A549 (cell line): ENCODE measurements around the gene HNRNPA3. TPM values are rescaled to one million over a fixed set of nuclear protein-coding genes. Genes with fewer than 3 reads are reported as not detected.

ENCODE experiments used
- ATAC-seq, 2 experiments: fragments of 200-7000 bp in 1 of 2; fragments of >200 bp in 1 of 2; cut with Nextera tagmentation in 1 of 2; cut with Tn5 transposase in 1 of 2; 3 replicates each; pipeline versions ENCODE4 v1.8.0 to v1.9.1; 2018 to 2020; ENCODE audit warnings: mild to moderate bottlenecking in 1 of 2, moderate library complexity in 1 of 2
- CTCF ChIA-PET: fragments of 300-600 bp; sonication (Branson Sonifier 250); formaldehyde crosslinking; extraction: SDS; loops from one replicate; lab custom pipeline; 2021; ENCODE audit warnings: antibody characterized with exemption, inconsistent platforms; lab: Yijun Ruan, JAX
- POLR2A ChIA-PET: fragments of 350-600 bp; formaldehyde crosslinking; extraction: SDS; loops from one replicate; lab custom pipeline; 2021; ENCODE audit warnings: antibody characterized with exemption, inconsistent platforms; lab: Yijun Ruan, JAX
- DNase-seq, 2 experiments: peaks; one replicate each; pipeline versions ENCODE4 v3.0.0 to v3.0.0-alpha.2; 2011 to 2016; ENCODE audit warnings: low read depth in 1 of 2, low spot score in 1 of 2
- FAIRE-seq: peaks from 2 replicates; lab custom pipeline; 2011; peaks lifted over from hg19 to GRCh38; lab: Jason Lieb, UNC
- H3K27ac ChIP-seq, 2 experiments: fragments of >200 bp; sonication (Bioruptor Twin); formaldehyde crosslinking; 3 replicates each; pipeline ENCODE4 v1.5.1; 2016 to 2017
- H3K4me1 ChIP-seq: fragments of >200 bp; sonication (Bioruptor Twin); formaldehyde crosslinking; 3 replicates; pipeline ENCODE4 v1.6.1; 2016
- H3K4me2 ChIP-seq: fragments of >200 bp; sonication (Bioruptor Twin); formaldehyde crosslinking; 3 replicates; pipeline ENCODE4 v1.6.1; 2016
- H3K4me3 ChIP-seq: fragments of >200 bp; sonication (Bioruptor Twin); formaldehyde crosslinking; 3 replicates; pipeline ENCODE4 v1.5.1; 2016
- H3K9me3 ChIP-seq: fragments of >200 bp; sonication (Bioruptor Twin); formaldehyde crosslinking; 3 replicates; pipeline ENCODE4 v1.6.1; 2016
- BHLHE40 ChIP-seq: IDR thresholded peaks from 2 replicates; pipeline ENCODE4 v1.6.1; 2012; ENCODE audit warnings: low read depth, low read length, inconsistent platforms
- CBX2 ChIP-seq: fragments of 200-600 bp; sonication (generic); IDR thresholded peaks from 2 replicates; pipeline ENCODE4 v1.6.1; 2016; ENCODE audit warnings: low read depth, mild to moderate bottlenecking, borderline replicate concordance
- CEBPB ChIP-seq, 2 experiments: fragments of >200 bp in 1 of 2; sonication (Bioruptor Twin) in 1 of 2; formaldehyde crosslinking in 1 of 2; IDR thresholded peaks; 2 replicates each; pipeline ENCODE4 v1.6.1; 2012 to 2016
- EP300 ChIP-seq, 2 experiments: fragments of >200 bp; sonication (Bioruptor Twin); formaldehyde crosslinking; IDR thresholded peaks; 2 replicates in 1 of 2; 3 replicates in 1 of 2; pipeline ENCODE4 v1.6.1; 2016 to 2017
- GATA3 ChIP-seq: IDR thresholded peaks from 2 replicates; pipeline ENCODE4 v1.6.1; 2012; ENCODE audit warnings: borderline replicate concordance
- HEYL ChIP-seq: fragments of 250-450 bp; sonication (Bioruptor Pico); IDR thresholded peaks from 2 replicates; pipeline ENCODE4 v1.8.0; 2021; ENCODE audit warnings: mild to moderate bottlenecking, moderate library complexity
- HOXB5 ChIP-seq: fragments of 250-450 bp; sonication (Bioruptor Pico); IDR thresholded peaks from 2 replicates; pipeline ENCODE4 v1.5.0; 2020; ENCODE audit warnings: mild to moderate bottlenecking, moderate library complexity
- JUN ChIP-seq, 2 experiments: fragments of >200 bp; sonication (Bioruptor Twin); formaldehyde crosslinking; IDR thresholded peaks; 2 replicates in 1 of 2; 3 replicates in 1 of 2; pipeline ENCODE4 v1.6.1; 2016 to 2017
- JUNB ChIP-seq: fragments of >200 bp; sonication (Bioruptor Twin); formaldehyde crosslinking; IDR thresholded peaks from 2 replicates; pipeline ENCODE4 v1.6.1; 2016
- KDM1A ChIP-seq: fragments of 200-600 bp; sonication (generic); IDR thresholded peaks from 2 replicates; pipeline ENCODE4 v1.6.1; 2016; ENCODE audit warnings: low read depth, mild to moderate bottlenecking
- MAZ ChIP-seq: fragments of 150-350 bp; IDR thresholded peaks from 2 replicates; pipeline ENCODE4 v1.6.1; 2014; ENCODE audit warnings: antibody characterized with exemption, low read depth, low read length, borderline replicate concordance
- MYC ChIP-seq: IDR thresholded peaks from 2 replicates; pipeline ENCODE4 v1.6.1; 2012; ENCODE audit warnings: mild to moderate bottlenecking, inconsistent platforms, low read length, improper control_type of control experiment, borderline replicate concordance
- PHF8 ChIP-seq: fragments of 200-600 bp; sonication (generic); IDR thresholded peaks from 2 replicates; pipeline ENCODE4 v1.6.1; 2016; ENCODE audit warnings: low read depth, mild to moderate bottlenecking, antibody characterized with exemption, moderate library complexity, borderline replicate concordance
- POLR2A ChIP-seq: IDR thresholded peaks from 2 replicates; pipeline ENCODE4 v1.6.1; 2012; ENCODE audit warnings: mild to moderate bottlenecking, low read length
- RAD21 ChIP-seq, 2 experiments: fragments of >200 bp in 1 of 2; sonication (Bioruptor Twin) in 1 of 2; formaldehyde crosslinking in 1 of 2; IDR thresholded peaks in 1 of 2; conservative IDR thresholded peaks in 1 of 2; 2 replicates in 1 of 2; 3 replicates in 1 of 2; pipeline ENCODE4 v1.6.1; 2012 to 2018; ENCODE audit warnings: inconsistent platforms in 1 of 2
- RNF2 ChIP-seq: fragments of 200-600 bp; sonication (generic); IDR thresholded peaks from 2 replicates; pipeline ENCODE4 v1.6.1; 2016; ENCODE audit warnings: low read depth, mild to moderate bottlenecking, antibody characterized with exemption, moderate library complexity, borderline replicate concordance
- SMC3 ChIP-seq: fragments of >200 bp; sonication (Bioruptor Twin); formaldehyde crosslinking; IDR thresholded peaks from 3 replicates; pipeline ENCODE4 v1.6.1; 2018; ENCODE audit warnings: inconsistent platforms
- SREBF2 ChIP-seq: fragments of 450-650 bp; IDR thresholded peaks from 2 replicates; pipeline ENCODE4 v1.6.1; 2014; ENCODE audit warnings: mild to moderate bottlenecking, moderate library complexity
- TFCP2L1 ChIP-seq: fragments of 250-450 bp; sonication (Bioruptor Pico); IDR thresholded peaks from 2 replicates; pipeline ENCODE4 v1.5.0; 2021; ENCODE audit warnings: mild to moderate bottlenecking
- TP53 ChIP-seq: fragments of 250-450 bp; sonication (Bioruptor Pico); IDR thresholded peaks from 2 replicates; pipeline ENCODE4 v1.5.0; 2021; ENCODE audit warnings: mild to moderate bottlenecking, moderate library complexity
- WGBS: methylation state at CpG from one replicate; pipeline ENCODE4 v1.1.6; 2017; ENCODE audit errors: missing lambda C conversion rate; 5-methylcytosine and 5-hydroxymethylcytosine counted together
- polyA plus RNA-seq, 4 experiments: library from polyadenylated mRNA; depleted of rRNA in 3 of 4; stranded (reverse); fragments of >200 nt; fragmentation: RNase III in 1 of 4; extraction: RNeasy Plus Mini Kit Qiagen cat#74134 plus additional on column Dnase treatment in 1 of 4; gene quantifications; 2 replicates in 3 of 4; 3 replicates in 1 of 4; pipeline ENCODE4 v1.2.3, GENCODE V29; 2011 to 2017
- TF ChIP-seq, protein P1 (sequence below): fragments of >200 bp; sonication (Bioruptor Twin); formaldehyde crosslinking; IDR thresholded peaks from 3 replicates; pipeline ENCODE4 v1.6.1; 2016
- TF ChIP-seq, protein P2 (sequence below): IDR thresholded peaks from 2 replicates; pipeline ENCODE4 v1.6.1; 2012
- TF ChIP-seq, protein P3 (sequence below): fragments of 250-450 bp; sonication (Bioruptor Pico); IDR thresholded peaks from 2 replicates; pipeline ENCODE4 v1.5.0; 2020; ENCODE audit warnings: low read depth, mild to moderate bottlenecking, moderate library complexity
- TF ChIP-seq, protein P4 (sequence below): IDR thresholded peaks from 2 replicates; pipeline ENCODE4 v1.6.1; 2012
- TF ChIP-seq, protein P5 (sequence below): IDR thresholded peaks from 2 replicates; pipeline ENCODE4 v1.6.1; 2012; ENCODE audit warnings: low read depth, borderline replicate concordance
- TF ChIP-seq, protein P6 (sequence below): fragments of >200 bp; sonication (Bioruptor Twin); formaldehyde crosslinking; IDR thresholded peaks from 3 replicates; pipeline ENCODE4 v1.5.1; 2016

Gene HNRNPA3
- polyA plus RNA-seq, 2 of the 4 experiments (the other 2 are of a cell fraction), result 357 to 755 TPM

DNA sequence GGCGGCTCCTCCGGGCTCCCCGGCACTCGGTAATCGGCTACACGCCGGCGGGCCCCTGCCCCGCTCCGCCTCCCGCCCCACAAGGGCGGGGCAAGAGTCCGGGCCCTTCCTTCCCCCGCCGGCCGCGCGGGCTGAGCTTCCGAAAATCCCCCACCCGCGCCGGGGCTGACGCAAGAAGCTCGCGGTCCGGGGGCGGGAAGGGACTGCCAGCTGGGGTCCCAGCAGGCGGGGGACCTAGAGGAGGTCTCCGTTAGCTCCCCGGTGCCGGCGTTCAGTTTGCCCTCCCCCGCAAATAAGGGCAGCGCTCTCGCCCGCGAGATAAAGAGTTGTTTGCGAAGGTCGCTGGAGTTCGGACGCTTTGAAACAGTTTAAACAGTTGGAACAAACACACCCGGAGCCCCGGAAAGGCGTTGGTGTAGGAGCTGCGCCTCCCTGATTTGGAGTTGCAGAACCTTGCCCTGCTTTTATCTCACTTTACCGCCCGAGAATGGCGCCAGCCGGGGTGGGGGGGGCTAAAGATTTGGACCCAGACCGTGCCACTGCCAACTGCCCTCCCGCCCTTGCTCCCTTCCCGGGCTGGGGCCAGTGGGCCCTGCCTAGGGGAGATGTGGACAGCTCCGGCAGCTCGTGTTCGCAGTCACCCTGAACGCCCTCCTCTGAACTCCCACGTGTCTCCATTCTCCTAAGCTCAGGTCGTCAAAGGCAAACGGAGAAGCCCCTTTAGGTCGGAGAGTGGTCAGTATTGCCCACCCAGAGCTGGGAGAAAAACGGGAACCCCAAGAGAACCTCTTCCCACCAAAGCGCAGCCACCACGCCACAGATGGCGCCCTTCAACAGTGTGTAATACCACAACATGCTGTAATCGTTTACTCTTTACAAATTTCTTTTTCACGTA is 52.3 kb downstream of the HNRNPA3 start, which contains the start of gene NFE2L2:
TSS of gene NFE2L2 (minus strand) at position 35 of the 895 bp plus-strand sequence. CDS start 151 bp downstream, outside the sequence.
- 3% methylated on average over 28 of the region's 66 CpGs for WGBS
- DNase-seq (peak; percentile 77 to 91), ATAC-seq (peak; percentile 71 to 78), FAIRE-seq (no peak)
- Histone ChIP-seq H3K4me1 (peaks cover 50% of the 10 kb centered on the region), H3K4me2 (peak within 1 kb of the TSS; percentile 88), H3K27ac (peak within 1 kb of the TSS; percentile 99 to 100), H3K9me3 (no peaks in the 10 kb centered on the region), H3K4me3 (peak within 1 kb of the TSS; percentile 92)
- POLR2A ChIA-PET, result interaction anchor here (0.7 to 2.9 kb wide), 20 partner anchors 9 to 1161 kb away, joined by 3 to 48 read pairs (median 6); partner anchors contain the start of genes AGPS and HNRNPA3
- CTCF ChIA-PET, result interaction anchor here (0.5 to 12.5 kb wide), 30 partner anchors 9 to 491 kb away, joined by 3 to 123 read pairs (median 5); no protein-coding TSS in a partner anchor
- TF ChIP-seq HEYL (CRISPR knock-in tag), result no peak
- peak; percentile 18; the same call in 1 of the 3 replicates for TF ChIP-seq SMC3
- TF ChIP-seq HOXB5 (CRISPR knock-in tag), result peak; percentile 51; the same call in 1 of the 2 replicates
- TF ChIP-seq, protein P1, sequence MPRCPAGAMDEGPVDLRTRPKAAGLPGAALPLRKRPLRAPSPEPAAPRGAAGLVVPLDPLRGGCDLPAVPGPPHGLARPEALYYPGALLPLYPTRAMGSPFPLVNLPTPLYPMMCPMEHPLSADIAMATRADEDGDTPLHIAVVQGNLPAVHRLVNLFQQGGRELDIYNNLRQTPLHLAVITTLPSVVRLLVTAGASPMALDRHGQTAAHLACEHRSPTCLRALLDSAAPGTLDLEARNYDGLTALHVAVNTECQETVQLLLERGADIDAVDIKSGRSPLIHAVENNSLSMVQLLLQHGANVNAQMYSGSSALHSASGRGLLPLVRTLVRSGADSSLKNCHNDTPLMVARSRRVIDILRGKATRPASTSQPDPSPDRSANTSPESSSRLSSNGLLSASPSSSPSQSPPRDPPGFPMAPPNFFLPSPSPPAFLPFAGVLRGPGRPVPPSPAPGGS, result peak; percentile 42; the same call in 2 of the 3 replicates
- TF ChIP-seq PHF8, result peak; percentile 33; the same call in 1 of the 2 replicates
- TF ChIP-seq POLR2A, result peak; percentile 43; the same call in 1 of the 2 replicates
- TF ChIP-seq MAZ, result 0 out of 2 replicates have a peak, but pooled peaks have one; percentile 46
- TF ChIP-seq, protein P2, sequence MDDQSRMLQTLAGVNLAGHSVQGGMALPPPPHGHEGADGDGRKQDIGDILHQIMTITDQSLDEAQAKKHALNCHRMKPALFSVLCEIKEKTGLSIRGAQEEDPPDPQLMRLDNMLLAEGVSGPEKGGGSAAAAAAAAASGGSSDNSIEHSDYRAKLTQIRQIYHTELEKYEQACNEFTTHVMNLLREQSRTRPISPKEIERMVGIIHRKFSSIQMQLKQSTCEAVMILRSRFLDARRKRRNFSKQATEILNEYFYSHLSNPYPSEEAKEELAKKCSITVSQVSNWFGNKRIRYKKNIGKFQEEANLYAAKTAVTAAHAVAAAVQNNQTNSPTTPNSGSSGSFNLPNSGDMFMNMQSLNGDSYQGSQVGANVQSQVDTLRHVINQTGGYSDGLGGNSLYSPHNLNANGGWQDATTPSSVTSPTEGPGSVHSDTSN, result peak; percentile 79; the same call in 1 of the 2 replicates
- TF ChIP-seq, protein P3, sequence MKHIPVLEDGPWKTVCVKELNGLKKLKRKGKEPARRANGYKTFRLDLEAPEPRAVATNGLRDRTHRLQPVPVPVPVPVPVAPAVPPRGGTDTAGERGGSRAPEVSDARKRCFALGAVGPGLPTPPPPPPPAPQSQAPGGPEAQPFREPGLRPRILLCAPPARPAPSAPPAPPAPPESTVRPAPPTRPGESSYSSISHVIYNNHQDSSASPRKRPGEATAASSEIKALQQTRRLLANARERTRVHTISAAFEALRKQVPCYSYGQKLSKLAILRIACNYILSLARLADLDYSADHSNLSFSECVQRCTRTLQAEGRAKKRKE (CRISPR knock-in tag), result no peak
- no peak for TF ChIP-seq RNF2
- TF ChIP-seq, protein P4, sequence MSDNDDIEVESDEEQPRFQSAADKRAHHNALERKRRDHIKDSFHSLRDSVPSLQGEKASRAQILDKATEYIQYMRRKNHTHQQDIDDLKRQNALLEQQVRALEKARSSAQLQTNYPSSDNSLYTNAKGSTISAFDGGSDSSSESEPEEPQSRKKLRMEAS, result peak; percentile 56
- no peak for TF ChIP-seq KDM1A
- TF ChIP-seq GATA3, result peak; percentile 68; the same call in 1 of the 2 replicates
- peak; percentile 24 to 52; a peak in 4 of 5 replicates for TF ChIP-seq RAD21 (conservative IDR thresholded peaks at IDR 0.05 in 1 of 2, IDR thresholded peaks at IDR 0.05 in 1 of 2)
- no peak for TF ChIP-seq JUNB
- peak; percentile 66; the same call in 1 of the 2 replicates for TF ChIP-seq TP53 (CRISPR knock-in tag)
- peak; percentile 89 for TF ChIP-seq TFCP2L1 (CRISPR knock-in tag)
- TF ChIP-seq JUN (IDR thresholded peaks at IDR 0.05), result peak; percentile 93 to 95; a peak in 3 of 5 replicates
- TF ChIP-seq, protein P5, sequence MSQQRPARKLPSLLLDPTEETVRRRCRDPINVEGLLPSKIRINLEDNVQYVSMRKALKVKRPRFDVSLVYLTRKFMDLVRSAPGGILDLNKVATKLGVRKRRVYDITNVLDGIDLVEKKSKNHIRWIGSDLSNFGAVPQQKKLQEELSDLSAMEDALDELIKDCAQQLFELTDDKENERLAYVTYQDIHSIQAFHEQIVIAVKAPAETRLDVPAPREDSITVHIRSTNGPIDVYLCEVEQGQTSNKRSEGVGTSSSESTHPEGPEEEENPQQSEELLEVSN, result peak; percentile 41; the same call in 1 of the 2 replicates
- TF ChIP-seq CBX2, result no peak
- no peak for TF ChIP-seq BHLHE40
- peak; percentile 35; the same call in 1 of the 2 replicates for TF ChIP-seq MYC
- no peak for TF ChIP-seq SREBF2
- TF ChIP-seq, protein P6, sequence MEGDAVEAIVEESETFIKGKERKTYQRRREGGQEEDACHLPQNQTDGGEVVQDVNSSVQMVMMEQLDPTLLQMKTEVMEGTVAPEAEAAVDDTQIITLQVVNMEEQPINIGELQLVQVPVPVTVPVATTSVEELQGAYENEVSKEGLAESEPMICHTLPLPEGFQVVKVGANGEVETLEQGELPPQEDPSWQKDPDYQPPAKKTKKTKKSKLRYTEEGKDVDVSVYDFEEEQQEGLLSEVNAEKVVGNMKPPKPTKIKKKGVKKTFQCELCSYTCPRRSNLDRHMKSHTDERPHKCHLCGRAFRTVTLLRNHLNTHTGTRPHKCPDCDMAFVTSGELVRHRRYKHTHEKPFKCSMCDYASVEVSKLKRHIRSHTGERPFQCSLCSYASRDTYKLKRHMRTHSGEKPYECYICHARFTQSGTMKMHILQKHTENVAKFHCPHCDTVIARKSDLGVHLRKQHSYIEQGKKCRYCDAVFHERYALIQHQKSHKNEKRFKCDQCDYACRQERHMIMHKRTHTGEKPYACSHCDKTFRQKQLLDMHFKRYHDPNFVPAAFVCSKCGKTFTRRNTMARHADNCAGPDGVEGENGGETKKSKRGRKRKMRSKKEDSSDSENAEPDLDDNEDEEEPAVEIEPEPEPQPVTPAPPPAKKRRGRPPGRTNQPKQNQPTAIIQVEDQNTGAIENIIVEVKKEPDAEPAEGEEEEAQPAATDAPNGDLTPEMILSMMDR, result peak; percentile 60
- peak in 1 of 2 experiments; percentile 75; a peak in 3 of 4 replicates for TF ChIP-seq CEBPB (IDR thresholded peaks at IDR 0.05)
- peak in 1 of 2 experiments; percentile 79; a peak in 2 of 5 replicates for TF ChIP-seq EP300 (IDR thresholded peaks at IDR 0.05)
